ENCODE data around the gene FAAH. TPM values are rescaled to one million over a fixed set of nuclear protein-coding genes. Genes with fewer than 3 reads are reported as not detected.
A peak's percentile ranks its signal among the peaks of the same experiment; 100 is the strongest.
"Not testable (repeated sequence)": the region's sequence is repeated elsewhere in the genome, so short reads cannot be mapped to it uniquely, and the experiment has no call there.

The FAAH gene
- 10 to 100 TPM; 17.7 to 26.6 (median 20.7) TPM for polyA plus RNA-seq (ENCODE audit: insufficient read length in 4 of 4)

GRCh38 chr1:46394108-46394871, at the start of gene FAAH:
FAAH (plus strand) TSS chr1:46394317; CDS start chr1:46394349, 32 bp downstream.
- DNase-seq (ENCODE audit: low read depth in 4 of 4, low spot score in 3 of 4): peak in 1 of 4 donors; percentile 45

DNA sequence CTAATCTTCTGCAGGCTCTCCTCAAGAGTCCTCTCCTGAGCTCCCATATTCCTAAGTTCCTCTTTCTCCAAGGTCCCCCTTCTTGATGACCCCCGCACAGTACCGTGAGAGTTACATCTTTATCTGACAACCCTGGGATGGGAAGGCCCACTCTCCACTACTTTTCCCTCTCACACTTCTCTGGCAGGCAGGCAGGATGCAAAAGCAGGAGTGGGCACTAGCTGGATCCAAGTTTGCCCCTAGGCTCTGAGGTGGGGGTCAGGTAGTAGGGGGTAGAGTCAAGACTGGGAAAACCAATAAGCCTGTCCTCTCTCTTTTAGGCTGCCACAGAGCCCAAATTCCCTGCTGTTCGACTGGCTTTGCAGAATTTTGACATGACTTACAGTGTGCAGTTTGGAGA, 49.6 kb upstream of the FAAH start:
- DNase-seq (ENCODE audit: low read depth in 4 of 4, low spot score in 3 of 4): no peak

GRCh38 chr1:46345281-46345680, 48.8 kb upstream of the FAAH start:
- no peak for DNase-seq (ENCODE audit: low read depth in 4 of 4, low spot score in 3 of 4)

- DNase-seq (ENCODE audit: low read depth in 4 of 4, low spot score in 3 of 4): no peak
These were observed 41.8 kb upstream of the FAAH start for GRCh38 chr1:46352363-46352762.

DNA sequence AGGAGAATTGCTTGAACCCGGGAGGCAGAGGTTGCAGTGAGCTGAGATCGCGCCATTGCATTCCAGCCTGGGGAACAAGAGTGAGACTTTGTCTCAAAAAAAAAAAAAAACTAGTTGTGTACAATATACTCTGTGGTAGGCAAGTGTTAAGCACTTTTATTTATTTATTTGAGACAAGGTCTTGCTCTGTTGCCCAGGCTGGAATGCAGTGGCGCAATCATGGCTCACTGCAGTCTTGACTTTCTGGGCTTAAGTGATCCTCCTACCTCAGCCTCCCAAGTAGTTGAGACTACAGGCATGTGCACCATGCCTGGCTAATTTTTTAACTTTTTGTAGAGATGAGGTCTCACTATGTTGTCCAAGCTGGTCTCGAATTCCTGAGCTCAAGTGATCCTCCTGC, 38.2 kb upstream of the FAAH start:
- DNase-seq (ENCODE audit: low read depth in 4 of 4, low spot score in 3 of 4): not testable (repeated sequence)

GRCh38 chr1:46362158-46362557, 32.0 kb upstream of the FAAH start:
- DNase-seq (ENCODE audit: low read depth in 4 of 4, low spot score in 3 of 4): no peak

GRCh38 chr1:46363121-46363520, 31.0 kb upstream of the FAAH start:
- DNase-seq (ENCODE audit: low read depth in 4 of 4, low spot score in 3 of 4): no peak

GRCh38 chr1:46364612-46365011, 29.5 kb upstream of the FAAH start:
- no peak for DNase-seq (ENCODE audit: low read depth in 4 of 4, low spot score in 3 of 4)

GRCh38 chr1:46365796-46366195, 28.3 kb upstream of the FAAH start:
- DNase-seq (ENCODE audit: low read depth in 4 of 4, low spot score in 3 of 4): not testable (repeated sequence)

DNA sequence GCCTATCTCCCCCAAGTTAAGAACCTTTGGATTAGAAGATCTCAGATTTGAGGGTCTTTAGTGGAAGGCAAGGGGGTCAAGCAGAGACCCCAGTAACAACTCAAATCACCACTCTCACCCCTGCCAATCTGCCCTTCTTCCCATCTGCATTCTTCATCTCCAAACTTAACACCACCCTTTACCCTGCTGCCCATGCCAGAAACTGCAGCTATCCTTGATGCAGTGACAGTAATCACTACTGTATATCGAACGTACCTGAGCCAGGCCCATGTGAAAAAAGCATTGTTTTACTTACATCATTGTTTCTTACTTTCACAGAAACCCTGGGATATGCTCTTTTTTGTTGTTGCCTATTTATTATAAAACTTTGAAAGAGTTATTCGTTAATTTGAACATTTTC, 27.0 kb upstream of the FAAH start:
- DNase-seq (ENCODE audit: low read depth in 4 of 4, low spot score in 3 of 4): no peak

- DNase-seq (ENCODE audit: low read depth in 4 of 4, low spot score in 3 of 4): not testable (repeated sequence)
These were observed 26.4 kb upstream of the FAAH start for GRCh38 chr1:46367701-46368100.

GRCh38 chr1:46368791-46369190, 25.3 kb upstream of the FAAH start:
- peak in 1 of 4 donors; percentile 8 for DNase-seq (ENCODE audit: low read depth in 4 of 4, low spot score in 3 of 4)

GRCh38 chr1:46369542-46370213, 24.4 kb upstream of the FAAH start:
- DNase-seq (ENCODE audit: low read depth in 4 of 4, low spot score in 3 of 4): no peak

DNA sequence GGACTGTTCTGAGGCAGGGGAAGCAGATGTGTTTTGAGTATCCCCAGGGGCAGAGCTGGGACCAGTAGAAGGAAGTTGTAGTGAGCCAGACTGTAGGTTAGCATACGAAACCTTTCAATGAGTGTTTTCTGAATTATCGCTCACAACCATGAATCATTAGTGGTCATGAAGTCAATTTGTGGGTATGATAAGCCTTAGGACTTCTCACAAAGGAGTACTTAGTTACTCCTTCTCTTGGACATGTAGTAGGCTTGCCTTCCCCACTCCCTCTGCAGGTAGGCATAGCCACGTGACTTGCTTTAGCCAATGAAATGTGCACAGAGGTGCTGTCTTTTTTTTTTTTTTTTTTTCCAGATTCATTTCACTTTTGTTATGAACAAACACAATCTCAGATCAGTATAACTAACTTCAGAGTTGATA, 23.9 kb upstream of the FAAH start:
- no peak for DNase-seq (ENCODE audit: low read depth in 4 of 4, low spot score in 3 of 4)

- DNase-seq (ENCODE audit: low read depth in 4 of 4, low spot score in 3 of 4): no peak
These were observed 21.7 kb upstream of the FAAH start for GRCh38 chr1:46372431-46372830.

DNA sequence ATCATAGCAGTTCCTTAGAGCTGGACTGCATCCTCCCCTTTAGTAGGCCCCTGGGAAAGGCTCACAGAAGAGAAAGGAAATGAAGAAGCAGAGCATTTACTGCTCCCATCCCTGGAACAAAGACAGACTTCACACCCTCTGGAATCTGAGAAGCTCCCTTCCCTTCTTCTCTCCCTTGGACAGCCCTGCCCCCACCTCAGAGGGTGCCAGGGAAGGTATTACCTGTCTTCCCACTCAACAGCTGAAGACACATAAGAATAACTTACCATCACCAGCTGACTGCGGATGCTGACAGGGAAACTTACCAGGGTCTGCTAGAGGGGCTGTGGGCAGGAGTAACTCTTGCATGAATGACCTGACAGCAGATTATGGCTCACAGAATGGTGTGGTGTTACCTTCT, 14.1 kb upstream of the FAAH start:
- no peak for DNase-seq (ENCODE audit: low read depth in 4 of 4, low spot score in 3 of 4)

- DNase-seq (ENCODE audit: low read depth in 4 of 4, low spot score in 3 of 4): no peak
These were observed 13.6 kb upstream of the FAAH start for GRCh38 chr1:46380508-46380907.

DNA sequence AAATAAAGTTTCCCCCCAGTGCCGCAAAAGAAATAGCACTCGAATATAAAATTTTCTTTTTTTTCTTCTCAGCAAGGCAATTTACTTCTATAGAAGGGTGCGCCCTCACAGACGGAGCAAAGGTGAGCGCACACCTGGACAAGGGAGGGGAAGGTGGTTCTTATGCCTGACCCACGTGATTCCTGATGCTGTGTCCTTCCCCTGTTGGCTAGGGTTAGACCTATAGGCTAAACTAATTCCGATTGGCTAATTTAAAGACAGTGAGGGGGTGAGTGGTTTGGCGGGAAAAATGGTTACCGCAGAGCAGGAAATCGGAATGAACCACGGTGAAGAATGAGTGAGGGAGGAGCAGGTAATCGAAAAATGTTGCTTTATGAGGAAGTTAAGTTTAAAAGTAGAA, 607 bp upstream of the FAAH start:
- DNase-seq (ENCODE audit: low read depth in 4 of 4, low spot score in 3 of 4): no peak

- DNase-seq (ENCODE audit: low read depth in 4 of 4, low spot score in 3 of 4): no peak
These were observed 852 bp downstream of the FAAH start for GRCh38 chr1:46394872-46395465.

- no peak for DNase-seq (ENCODE audit: low read depth in 4 of 4, low spot score in 3 of 4)
These were observed 2.6 kb downstream of the FAAH start for GRCh38 chr1:46396441-46397398.

DNA sequence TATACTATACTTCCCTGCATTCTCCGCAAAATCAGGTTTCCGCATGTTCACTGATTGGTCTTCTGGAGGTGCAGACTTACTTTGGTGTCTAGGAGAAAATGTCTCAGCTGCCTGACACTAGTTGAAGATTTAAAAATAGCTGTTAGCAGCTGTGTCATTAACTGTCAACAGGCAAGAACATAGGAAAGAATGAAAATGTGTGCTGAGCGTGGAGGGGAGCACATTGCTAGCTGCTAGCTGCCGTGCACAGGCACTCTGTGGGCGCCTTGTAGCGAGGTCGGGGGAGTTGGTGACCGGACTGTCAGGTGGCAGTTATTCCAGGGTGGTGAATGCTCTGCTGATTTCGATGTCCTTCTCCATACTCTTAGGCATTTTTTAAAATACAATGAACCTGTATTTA, 5.2 kb downstream of the FAAH start:
- DNase-seq (ENCODE audit: low read depth in 4 of 4, low spot score in 3 of 4): no peak
